Endothelial cell of umbilical vein (primary cell): ENCODE measurements around the gene TNFRSF21. TPM values are rescaled to one million over a fixed set of nuclear protein-coding genes. Genes with fewer than 3 reads are reported as not detected.

Experiments
- BruUV-seq: library from RNA; stranded (reverse); fragments of 400-500 nt; replicated peaks from 2 replicates; lab custom pipeline; 2021; lab: Mats Ljungman, UMichigan
- CTCF ChIA-PET: fragments of 300-600, 350-600 bp; sonication (Branson Sonifier 250); formaldehyde crosslinking; loops from one replicate; lab custom pipeline; 2021; ENCODE audit warnings: antibody characterized with exemption, inconsistent platforms; lab: Charles Lee
- POLR2A ChIA-PET: fragments of 300-600, 350-600 bp; sonication (Branson Sonifier 250); formaldehyde crosslinking; loops from one replicate; lab custom pipeline; 2021; ENCODE audit warnings: antibody characterized with exemption, inconsistent platforms; lab: Charles Lee
- DNase-seq: peaks from one replicate; pipeline ENCODE4 v3.0.0-alpha.2; 2011; ENCODE audit warnings: low read depth, low spot score
- FAIRE-seq: peaks from 2 replicates; lab custom pipeline; 2011; peaks lifted over from hg19 to GRCh38; lab: Jason Lieb, UNC
- H2AFZ ChIP-seq: 2 replicates; pipeline ENCODE4 v1.6.0; 2012; ENCODE audit warnings: low read depth, low read length, control low read depth, inconsistent platforms
- H3K27ac ChIP-seq: 2 replicates; pipeline ENCODE4 v1.5.1; 2011; ENCODE audit warnings: low read depth, mild to moderate bottlenecking, control low read depth, low read length, moderate library complexity; ENCODE audit not compliant: insufficient read depth
- H3K27me3 ChIP-seq, 2 experiments: 2 replicates each; pipeline versions ENCODE4 v1.6.0 to v1.6.1; 2011; ENCODE audit warnings: low read length in 2 of 2, mixed read lengths in 1 of 2; ENCODE audit not compliant: control insufficient read depth in 2 of 2, insufficient read depth in 2 of 2
- H3K36me3 ChIP-seq, 2 experiments: 2 replicates in 1 of 2; 3 replicates in 1 of 2; pipeline ENCODE4 v1.5.1; 2011; ENCODE audit warnings: low read length in 2 of 2, mild to moderate bottlenecking in 1 of 2, moderate library complexity in 1 of 2; ENCODE audit not compliant: control insufficient read depth in 2 of 2, insufficient read depth in 2 of 2; ENCODE audit errors: extremely low read depth in 1 of 2
- H3K4me1 ChIP-seq: 3 replicates; pipeline ENCODE4 v1.5.1; 2011; ENCODE audit warnings: mild to moderate bottlenecking, low read length; ENCODE audit not compliant: control insufficient read depth, insufficient read depth; ENCODE audit errors: extremely low read depth
- H3K4me2 ChIP-seq: 2 replicates; pipeline ENCODE4 v1.6.1; 2011; ENCODE audit warnings: low read length, control low read depth, mixed read lengths; ENCODE audit not compliant: insufficient read depth
- H3K4me3 ChIP-seq, 3 experiments: fragments of 200-600 bp in 1 of 3; sonication (generic), shearing (Covaris generic) in 1 of 3; replicated peaks in 1 of 3; 2 replicates each; pipeline ENCODE4 v1.5.1; 2011 to 2016; ENCODE audit warnings: control low read depth in 3 of 3, low read length in 3 of 3, mild to moderate bottlenecking in 2 of 3, inconsistent platforms in 1 of 3, low read depth in 1 of 3, moderate library complexity in 1 of 3; ENCODE audit not compliant: insufficient read depth in 1 of 3
- H3K79me2 ChIP-seq: 2 replicates; pipeline ENCODE4 v1.6.0; 2012; ENCODE audit warnings: low read length, inconsistent platforms; ENCODE audit not compliant: control insufficient read depth, insufficient read depth
- H3K9ac ChIP-seq: replicated peaks from 2 replicates; pipeline ENCODE3; 2011; ENCODE audit warnings: low read length, control low read depth; ENCODE audit not compliant: insufficient read depth; ENCODE audit errors: extremely low read depth
- H3K9me1 ChIP-seq: replicated peaks from 3 replicates; pipeline ENCODE4 v1.6.0; 2011; ENCODE audit warnings: mild to moderate bottlenecking, low read length; ENCODE audit not compliant: control insufficient read depth, insufficient read depth; ENCODE audit errors: extremely low read depth
- H3K9me3 ChIP-seq: replicated peaks from 2 replicates; pipeline ENCODE4 v1.5.1; 2012; ENCODE audit warnings: low read length, inconsistent platforms; ENCODE audit not compliant: control insufficient read depth, insufficient read depth
- H4K20me1 ChIP-seq: replicated peaks from 2 replicates; pipeline ENCODE3; 2011; ENCODE audit warnings: mild to moderate bottlenecking, low read length; ENCODE audit not compliant: control insufficient read depth, insufficient read depth; ENCODE audit errors: extremely low read depth
- EZH2 ChIP-seq: IDR thresholded peaks from 2 replicates; pipeline ENCODE4 v1.6.1; 2012; ENCODE audit warnings: borderline replicate concordance, low read depth, mild to moderate bottlenecking, moderate library complexity, low read length, inconsistent platforms; ENCODE audit not compliant: severe bottlenecking
- FOS ChIP-seq: IDR thresholded peaks from 2 replicates; pipeline ENCODE4 v1.6.1; 2011; ENCODE audit warnings: mild to moderate bottlenecking, low read length, moderate library complexity, borderline replicate concordance; ENCODE audit not compliant: insufficient read depth
- GATA2 ChIP-seq: IDR thresholded peaks from 2 replicates; pipeline ENCODE4 v1.7.0; 2011; ENCODE audit warnings: low read depth, mild to moderate bottlenecking, moderate library complexity, mixed read lengths, low read length; ENCODE audit not compliant: insufficient read length, insufficient read depth
- JUN ChIP-seq: IDR thresholded peaks from 2 replicates; pipeline ENCODE4 v1.6.1; 2011; ENCODE audit warnings: borderline replicate concordance, low read depth; ENCODE audit not compliant: insufficient read length, insufficient read depth
- MYC ChIP-seq: IDR thresholded peaks from one replicate; pipeline ENCODE4 v1.6.1; 2011; ENCODE audit warnings: mild to moderate bottlenecking, low read depth, low read length
- POLR2A ChIP-seq: IDR thresholded peaks from 2 replicates; pipeline ENCODE4 v1.6.1; 2012; ENCODE audit warnings: low read depth, mild to moderate bottlenecking, control low read depth, low read length
- POLR2AphosphoS5 ChIP-seq: IDR thresholded peaks from 2 replicates; pipeline ENCODE4 v1.6.1; 2012; ENCODE audit warnings: low read depth, mild to moderate bottlenecking, control low read depth, low read length, moderate library complexity; ENCODE audit not compliant: insufficient read depth
- dilution Hi-C: fragments of 300-500 bp; cut with MboI; formaldehyde crosslinking; loops from one replicate; pipeline ENCODE4 v1.15.0; 2019; ENCODE audit warnings: low sequenced_read_pairs; ENCODE audit not compliant: extremely low pct_ligation_motif_present
- intact Hi-C: fragments of 100-400 bp; cut with micrococcal nuclease; formaldehyde crosslinking; loops from one replicate; pipeline ENCODE4 v1.10.0; 2022
- polyA plus RNA-seq, 4 experiments: library from polyadenylated mRNA; depleted of rRNA in 3 of 4; stranded (reverse) in 3 of 4; unstranded in 1 of 4; fragments of >200 nt; gene quantifications; 2 replicates each; pipeline versions ENCODE4 v1.2.1 to v1.2.3, GENCODE V29; 2011 to 2012; ENCODE audit warnings: missing spikeins in 1 of 4
- total RNA-seq: library from RNA; stranded (reverse); gene quantifications from 2 replicates; pipeline ENCODE4 v1.2.3, GENCODE V29; 2021
- TF ChIP-seq, protein P1 (sequence below), 2 donors: IDR thresholded peaks; 1 replicate in 1 of 2; 2 replicates in 1 of 2; pipeline ENCODE4 v1.5.1; 2011; ENCODE audit warnings: low read length in 2 of 2, mild to moderate bottlenecking in 2 of 2, moderate library complexity in 2 of 2, control low read depth in 1 of 2, inconsistent platforms in 1 of 2, low read depth in 1 of 2; ENCODE audit not compliant: insufficient read depth in 1 of 2; ENCODE audit errors: extremely low read depth in 1 of 2
- TF ChIP-seq, protein P2 (sequence below): IDR thresholded peaks from 2 replicates; pipeline ENCODE4 v1.6.1; 2011; ENCODE audit not compliant: insufficient read depth, insufficient read length

Gene TNFRSF21
- total and polyA plus RNA-seq, 2 donors (not counting 3 experiments of a cell fraction or from before 2014, with no cell fraction given) = 26.0 to 40.6 TPM

DNA sequence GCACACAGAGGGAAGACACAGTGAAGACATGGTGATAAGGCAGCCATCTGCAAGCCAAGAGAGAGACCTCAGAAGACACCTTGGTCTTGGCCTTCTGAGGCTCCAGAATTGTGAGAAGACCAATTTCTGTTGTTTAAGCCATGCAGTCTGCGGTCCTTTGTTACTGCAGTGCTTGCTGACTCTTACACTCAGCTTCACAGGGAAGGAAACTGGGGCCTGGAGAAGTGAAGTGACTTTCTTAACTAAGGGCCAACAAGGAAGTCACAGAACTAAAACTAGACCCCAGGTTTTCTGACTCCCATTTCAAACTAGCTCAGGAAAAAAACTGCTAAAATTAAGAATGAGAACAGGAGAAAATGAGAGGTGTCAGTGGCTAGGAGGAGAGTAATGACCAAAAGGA is 74.3 kb downstream of the TNFRSF21 start:
- FAIRE-seq (no peak), DNase-seq (no peak)
- ChIA-PET POLR2A (no interaction called here), CTCF (interaction anchor here (1.0 kb wide), 1 partner anchor 8 kb away, joined by 3 read pairs; no protein-coding TSS in a partner anchor)
- Histone ChIP-seq H3K9ac (no peak overlapping the region), H3K4me1 (peaks cover 3% of the 10 kb centered on the region), H2AFZ (no peak overlapping the region), H3K9me1 (no peaks in the 10 kb centered on the region), H3K36me3 (peaks cover 3 to 12% of the 10 kb centered on the region in 2 experiments), H3K4me3 (no peak overlapping the region), H3K27ac (no peak overlapping the region), H3K9me3 (no peaks in the 10 kb centered on the region), H3K27me3 (no peaks in the 10 kb centered on the region), H3K4me2 (no peak overlapping the region), H3K79me2 (no peaks in the 10 kb centered on the region), H4K20me1 (no peaks in the 10 kb centered on the region)
- BruUV-seq = no TSS peak
- TF ChIP-seq, protein P1, sequence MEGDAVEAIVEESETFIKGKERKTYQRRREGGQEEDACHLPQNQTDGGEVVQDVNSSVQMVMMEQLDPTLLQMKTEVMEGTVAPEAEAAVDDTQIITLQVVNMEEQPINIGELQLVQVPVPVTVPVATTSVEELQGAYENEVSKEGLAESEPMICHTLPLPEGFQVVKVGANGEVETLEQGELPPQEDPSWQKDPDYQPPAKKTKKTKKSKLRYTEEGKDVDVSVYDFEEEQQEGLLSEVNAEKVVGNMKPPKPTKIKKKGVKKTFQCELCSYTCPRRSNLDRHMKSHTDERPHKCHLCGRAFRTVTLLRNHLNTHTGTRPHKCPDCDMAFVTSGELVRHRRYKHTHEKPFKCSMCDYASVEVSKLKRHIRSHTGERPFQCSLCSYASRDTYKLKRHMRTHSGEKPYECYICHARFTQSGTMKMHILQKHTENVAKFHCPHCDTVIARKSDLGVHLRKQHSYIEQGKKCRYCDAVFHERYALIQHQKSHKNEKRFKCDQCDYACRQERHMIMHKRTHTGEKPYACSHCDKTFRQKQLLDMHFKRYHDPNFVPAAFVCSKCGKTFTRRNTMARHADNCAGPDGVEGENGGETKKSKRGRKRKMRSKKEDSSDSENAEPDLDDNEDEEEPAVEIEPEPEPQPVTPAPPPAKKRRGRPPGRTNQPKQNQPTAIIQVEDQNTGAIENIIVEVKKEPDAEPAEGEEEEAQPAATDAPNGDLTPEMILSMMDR (IDR thresholded peaks at IDR 0.05; ENCODE audit: extremely low read depth in 1 of 2, insufficient read depth in 1 of 2, low read depth in 1 of 2, low read length in 2 of 2) = no peak
- TF ChIP-seq FOS (no peak), GATA2 (no peak), JUN (no peak), POLR2AphosphoS5 (no peak), EZH2 (no peak), MYC (no peak), POLR2A (no peak)
- TF ChIP-seq, protein P2, sequence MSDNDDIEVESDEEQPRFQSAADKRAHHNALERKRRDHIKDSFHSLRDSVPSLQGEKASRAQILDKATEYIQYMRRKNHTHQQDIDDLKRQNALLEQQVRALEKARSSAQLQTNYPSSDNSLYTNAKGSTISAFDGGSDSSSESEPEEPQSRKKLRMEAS = no peak
- intact Hi-C loops = no loop called here
- dilution Hi-C loops = loop anchor here (25.0 kb wide), 1 partner anchor 148 kb away; no protein-coding TSS in a partner anchor
